Neutrophil (primary cell): ENCODE data around the gene KRTAP10-1.
A peak's percentile ranks its signal among the peaks of the same experiment; 100 is the strongest.

ENCODE experiments used
- H3K27ac ChIP-seq: fragments of 200-600 bp; sonication (generic); 2 replicates; pipeline ENCODE4 v1.5.1; 2016; ENCODE audit warnings: mild to moderate bottlenecking, moderate library complexity
- H3K27me3 ChIP-seq: fragments of 200-600 bp; sonication (generic); 2 replicates; pipeline ENCODE4 v1.6.0; 2016; ENCODE audit warnings: mild to moderate bottlenecking
- H3K36me3 ChIP-seq: fragments of 200-600 bp; sonication (generic); 2 replicates; pipeline ENCODE4 v1.5.1; 2017
- H3K4me1 ChIP-seq, 2 experiments: fragments of 200-600 bp in 1 of 2; sonication (generic) in 1 of 2; 1 replicate in 1 of 2; 2 replicates in 1 of 2; pipeline versions ENCODE4 v1.5.1 to v1.6.1; 2013 to 2016; ENCODE audit warnings: low read depth in 1 of 2, low read length in 1 of 2, mild to moderate bottlenecking in 1 of 2, moderate library complexity in 1 of 2; ENCODE audit not compliant: control insufficient read depth in 1 of 2, insufficient read depth in 1 of 2
- H3K4me3 ChIP-seq, 2 experiments: fragments of 200-600 bp in 1 of 2; sonication (generic) in 1 of 2; 1 replicate in 1 of 2; 2 replicates in 1 of 2; pipeline ENCODE4 v1.5.1; 2013 to 2016; ENCODE audit warnings: low read depth in 1 of 2, low read length in 1 of 2, mild to moderate bottlenecking in 1 of 2, moderate library complexity in 1 of 2
- H3K9me3 ChIP-seq: fragments of 200-600 bp; sonication (generic); 2 replicates; pipeline ENCODE4 v1.5.1; 2016
- CTCF ChIP-seq: fragments of 200-600 bp; sonication (generic); IDR thresholded peaks from 2 replicates; pipeline ENCODE4 v1.5.1; 2016; ENCODE audit warnings: antibody characterized with exemption

KRTAP10-1 gene

DNA sequence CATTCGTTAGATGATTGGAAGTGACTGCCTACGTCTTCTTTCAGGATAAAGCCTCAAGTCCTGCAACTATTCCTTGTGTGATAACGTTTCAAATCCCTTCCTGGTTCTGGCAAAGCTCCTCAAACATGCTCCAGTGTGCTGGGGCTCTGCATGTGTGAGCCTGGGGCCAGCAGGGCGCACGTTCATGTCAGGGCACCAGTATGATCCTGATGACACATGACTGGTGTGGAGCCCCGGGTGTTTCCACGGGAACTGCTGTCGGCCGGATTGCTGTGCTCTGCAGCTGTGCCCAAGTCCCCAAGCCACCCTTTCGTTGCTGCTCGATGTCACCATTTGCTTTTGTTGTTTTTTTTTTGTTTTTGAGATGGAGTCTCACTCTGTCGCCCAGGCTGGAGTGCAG is 21.3 kb downstream of the KRTAP10-1 start:
- Histone ChIP-seq H3K4me1 (peaks cover 21 to 35% of the 10 kb centered on the region in 2 experiments), H3K27ac (no peak overlapping the region), H3K9me3 (no peaks in the 10 kb centered on the region), H3K27me3 (no peaks in the 10 kb centered on the region), H3K36me3 (no peaks in the 10 kb centered on the region), H3K4me3 (no peak overlapping the region)
- TF ChIP-seq CTCF, result no peak

GRCh38 chr21:44517175-44517899 is 22.7 kb downstream of the KRTAP10-1 start:
- no peaks in the 10 kb centered on the region for H3K9me3 ChIP-seq
- no peak for TF ChIP-seq CTCF
- no peak overlapping the region for H3K27ac ChIP-seq
- H3K27me3 ChIP-seq, result no peaks in the 10 kb centered on the region
- no peaks in the 10 kb centered on the region for H3K36me3 ChIP-seq
- no peak overlapping the region for H3K4me3 ChIP-seq
- H3K4me1 ChIP-seq, result peaks cover 21 to 36% of the 10 kb centered on the region in 2 experiments

- Histone ChIP-seq H3K9me3 (no peaks in the 10 kb centered on the region), H3K27ac (no peak overlapping the region), H3K36me3 (no peaks in the 10 kb centered on the region), H3K27me3 (no peaks in the 10 kb centered on the region), H3K4me3 (no peak overlapping the region), H3K4me1 (peaks cover 21 to 39% of the 10 kb centered on the region in 2 experiments)
- TF ChIP-seq CTCF, result no peak
Observed at GRCh38 chr21:44516828-44517174, 23.2 kb downstream of the KRTAP10-1 start.

DNA sequence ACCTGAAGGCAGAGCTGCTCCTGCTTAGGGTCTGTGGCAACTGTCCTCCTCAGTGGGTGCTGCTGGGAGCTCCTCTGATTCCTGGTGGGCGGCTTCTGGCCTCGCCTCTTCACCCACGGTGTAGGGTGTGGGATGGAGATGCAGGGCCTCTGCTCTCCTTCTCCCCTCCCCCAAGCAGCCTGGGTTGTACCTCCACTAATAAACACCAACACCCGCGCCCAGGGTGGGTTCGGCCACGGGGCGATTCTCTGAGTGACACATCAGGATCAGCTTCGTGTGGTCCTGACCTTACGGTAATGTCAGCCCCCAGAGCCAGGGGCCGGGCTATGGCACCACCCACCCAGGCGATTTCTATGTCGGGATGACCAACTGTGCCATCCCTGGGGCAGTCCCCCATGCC is 23.7 kb downstream of the KRTAP10-1 start:
- H3K9me3 ChIP-seq, result no peaks in the 10 kb centered on the region
- no peak overlapping the region for H3K27ac ChIP-seq
- no peak overlapping the region for H3K4me3 ChIP-seq
- no peak for TF ChIP-seq CTCF
- no peaks in the 10 kb centered on the region for H3K36me3 ChIP-seq
- peaks cover 22 to 44% of the 10 kb centered on the region in 2 experiments for H3K4me1 ChIP-seq
- peaks cover 1% of the 10 kb centered on the region for H3K27me3 ChIP-seq

DNA sequence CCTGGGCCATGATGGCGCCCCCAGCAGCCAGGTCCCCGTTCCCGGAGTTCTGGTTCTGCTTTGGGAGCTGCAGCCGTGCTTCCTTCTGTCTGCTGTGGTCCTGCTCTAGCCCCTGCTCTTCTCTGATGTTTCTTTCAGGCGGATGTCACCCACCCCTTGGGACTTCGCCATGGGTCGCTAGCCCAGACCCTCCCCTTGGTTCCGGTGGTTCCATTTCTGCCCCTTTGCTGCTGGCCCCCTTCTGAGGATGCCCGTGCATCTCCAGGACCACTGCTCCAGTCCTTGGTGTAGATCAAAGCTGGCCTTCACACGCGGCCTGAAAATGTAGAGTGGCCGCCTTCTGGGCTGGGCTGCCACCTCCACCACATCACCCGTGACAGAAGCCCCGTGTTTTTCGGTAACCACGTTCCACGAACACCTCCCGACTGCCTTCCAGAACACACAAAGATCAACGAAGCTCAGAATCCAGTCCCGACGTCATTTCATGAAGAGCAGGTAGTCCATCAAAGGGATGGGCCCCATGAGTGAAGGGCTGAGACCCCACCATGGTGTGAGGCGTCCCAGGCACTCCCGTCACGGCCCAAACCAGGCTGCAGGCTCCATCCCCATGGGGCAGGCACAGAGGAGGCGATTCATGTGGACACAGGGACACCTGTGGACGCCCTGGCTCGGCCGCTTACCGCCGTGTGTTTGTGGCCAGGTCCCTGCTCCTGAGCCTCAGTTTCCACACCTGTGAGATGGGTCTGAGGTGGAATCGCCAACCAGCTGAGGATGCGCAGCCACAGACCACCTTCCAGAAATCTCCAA is 24.4 kb downstream of the KRTAP10-1 start:
- Histone ChIP-seq H3K4me1 (peaks cover 27 to 52% of the 10 kb centered on the region in 2 experiments), H3K36me3 (no peaks in the 10 kb centered on the region), H3K27ac (peak overlapping the region; percentile 65), H3K9me3 (no peaks in the 10 kb centered on the region), H3K4me3 (no peak overlapping the region), H3K27me3 (peaks cover 6% of the 10 kb centered on the region)
- no peak for TF ChIP-seq CTCF
